Activated effector memory CD4-positive, alpha-beta T cell treated with anti-CD3 and anti-CD28 coated beads, Interleukin-2, amount 50 U/mL, for 16 hours (primary cell): Measurements from ENCODE around the gene FMC1.
"Not testable (repeated sequence)": the region's sequence is repeated elsewhere in the genome, so short reads cannot be mapped to it uniquely, and the experiment has no call there.

Experiments
- DNase-seq: peaks from one replicate; pipeline ENCODE4 v3.0.0-alpha.2; 2020

The FMC1 gene

DNA sequence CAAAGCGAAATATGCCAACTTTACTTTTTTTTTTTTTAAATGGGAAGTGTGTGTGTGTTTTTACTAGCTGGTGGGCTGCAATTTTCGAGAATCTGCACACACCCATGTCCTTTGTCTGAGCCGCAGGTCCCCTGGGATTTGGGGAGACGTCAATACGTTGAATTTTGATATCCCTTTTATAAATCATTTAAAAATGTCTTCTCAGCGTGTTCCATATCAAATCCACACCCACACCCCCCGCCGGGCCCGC is 404 bp upstream of the FMC1 start:
- DNase-seq = no peak

DNA sequence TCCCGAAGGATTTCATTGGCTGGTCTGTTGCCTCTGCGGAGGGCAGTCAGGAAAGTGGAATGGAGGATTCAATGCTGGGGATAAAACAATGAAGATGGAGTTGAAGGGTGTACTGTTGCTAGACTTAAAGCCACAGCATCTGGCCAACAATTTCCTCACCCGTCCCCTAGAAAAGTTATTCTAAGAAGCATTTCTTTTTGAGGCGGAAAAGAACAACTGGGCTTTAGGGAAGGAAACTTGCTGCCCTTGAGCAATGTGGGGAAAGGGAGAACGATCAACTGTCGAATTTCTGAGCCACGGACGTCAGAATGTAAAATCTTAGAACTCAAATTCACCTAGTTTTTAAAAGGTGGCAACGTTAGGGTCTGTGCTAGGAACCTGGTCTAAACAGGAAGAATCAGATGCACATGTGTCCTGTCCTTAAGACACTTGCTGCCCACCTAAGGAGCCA is 664 bp downstream of the FMC1 start:
- no peak for DNase-seq

DNA sequence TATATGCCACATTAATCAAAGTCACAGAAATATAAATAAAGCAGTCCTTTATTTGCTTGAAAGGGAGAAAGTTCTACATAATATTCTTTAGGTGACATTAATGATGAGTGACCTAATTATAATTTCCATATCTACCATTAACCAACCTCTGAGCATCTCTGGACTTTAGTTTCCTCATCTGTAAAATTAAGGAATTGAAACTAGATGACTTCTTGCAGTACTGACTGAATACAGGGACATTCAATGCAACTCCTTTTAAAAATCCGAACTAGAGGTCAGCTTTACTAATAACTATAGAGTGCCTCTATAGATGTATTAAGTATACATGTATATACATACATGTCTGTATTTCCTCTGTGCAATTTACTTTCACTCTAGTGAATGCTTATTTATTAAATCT is 3.9 kb downstream of the FMC1 start:
- DNase-seq = no peak

DNA sequence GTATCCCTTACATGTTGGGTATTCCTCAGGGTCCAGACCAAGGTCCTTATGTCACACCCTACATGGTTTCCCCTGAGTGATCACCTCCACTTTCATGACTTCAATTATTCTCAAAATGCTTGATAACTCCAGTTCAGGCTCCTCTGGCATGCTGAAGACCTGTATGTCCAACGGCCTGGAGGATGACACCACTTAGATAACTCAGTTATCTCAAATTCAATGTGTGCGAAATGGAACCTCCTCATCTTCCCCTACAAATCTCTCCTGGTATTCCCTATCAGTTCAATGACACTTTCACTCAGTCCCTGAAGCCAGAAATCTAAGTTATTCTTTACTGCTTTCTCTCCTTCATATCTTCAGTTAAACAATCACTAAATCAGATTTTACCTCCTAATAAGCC is 9.9 kb downstream of the FMC1 start:
- no peak for DNase-seq

DNA sequence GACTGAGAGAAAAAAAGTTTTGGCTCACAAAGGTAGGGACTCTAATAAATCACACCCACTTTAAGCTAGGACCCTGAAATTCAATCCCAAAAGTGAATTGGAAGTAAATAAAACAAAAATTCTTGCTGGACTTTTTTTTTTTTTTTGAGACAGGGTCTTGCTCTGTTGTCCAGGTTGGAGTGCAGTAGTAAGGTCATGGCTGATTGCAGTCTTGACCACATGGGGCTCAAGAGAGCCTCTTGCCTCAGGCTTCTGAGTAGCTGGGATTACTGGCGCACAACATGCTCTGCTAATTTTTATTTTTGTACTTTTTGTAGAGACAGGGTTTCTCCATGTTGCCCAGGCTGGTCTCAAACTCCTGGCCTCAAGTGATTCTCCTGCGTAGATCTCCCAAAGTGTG is 13.6 kb downstream of the FMC1 start:
- DNase-seq = no peak

DNA sequence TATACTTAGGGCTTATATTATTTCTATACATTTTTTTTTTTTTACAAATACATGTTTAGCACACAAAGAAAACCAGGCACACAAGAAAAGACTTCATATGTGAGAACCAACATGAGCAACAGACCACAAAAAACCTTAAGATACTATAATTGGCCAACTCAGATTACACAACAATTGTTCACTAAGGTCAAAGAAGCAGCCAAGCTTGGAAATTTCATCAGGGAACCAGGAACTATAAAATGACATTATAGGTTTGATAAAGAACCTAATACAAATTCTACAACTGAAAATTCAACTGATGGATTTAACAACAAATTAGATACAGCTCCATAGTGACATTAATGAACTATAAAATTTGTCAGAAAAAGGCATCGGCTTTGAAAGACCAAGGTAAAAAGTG is 14.2 kb downstream of the FMC1 start:
- DNase-seq = no peak

DNA sequence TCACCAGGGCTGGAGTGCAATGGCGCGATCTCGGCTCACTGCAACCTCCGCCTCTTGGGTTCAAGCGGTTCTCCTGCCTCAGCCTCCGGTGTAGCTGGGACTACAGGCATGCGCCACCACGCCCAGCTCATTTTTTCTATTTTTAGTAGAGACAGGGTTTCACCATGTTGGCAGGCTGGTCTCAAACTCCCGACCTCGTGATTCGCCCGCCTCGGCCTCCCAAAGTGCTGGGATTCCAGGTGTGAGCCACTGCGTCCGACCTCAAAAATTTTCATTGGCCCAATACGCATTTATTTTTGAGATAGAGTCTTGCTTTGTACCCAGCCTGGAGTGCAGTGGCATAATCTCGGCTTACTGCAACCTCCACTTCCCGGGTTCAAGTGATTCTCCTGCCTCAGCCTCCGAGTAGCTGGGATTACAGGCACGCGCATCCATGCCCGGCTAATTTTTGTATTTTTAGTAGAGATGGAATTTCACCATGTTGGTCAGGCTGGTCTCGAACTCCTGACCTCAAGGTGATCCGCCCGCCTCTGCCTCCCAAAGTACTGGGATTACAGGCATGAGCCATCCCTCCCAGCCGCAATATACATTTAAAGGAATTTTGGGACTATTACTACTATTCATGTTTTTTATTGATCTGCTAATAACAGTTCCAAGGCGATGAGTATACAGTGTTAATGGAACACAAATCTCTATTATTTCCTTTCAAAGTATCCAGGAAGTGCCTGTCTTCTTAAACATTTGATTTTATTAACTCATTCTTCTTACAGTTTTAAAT is 16.8 kb downstream of the FMC1 start:
- DNase-seq = not testable (repeated sequence)

DNA sequence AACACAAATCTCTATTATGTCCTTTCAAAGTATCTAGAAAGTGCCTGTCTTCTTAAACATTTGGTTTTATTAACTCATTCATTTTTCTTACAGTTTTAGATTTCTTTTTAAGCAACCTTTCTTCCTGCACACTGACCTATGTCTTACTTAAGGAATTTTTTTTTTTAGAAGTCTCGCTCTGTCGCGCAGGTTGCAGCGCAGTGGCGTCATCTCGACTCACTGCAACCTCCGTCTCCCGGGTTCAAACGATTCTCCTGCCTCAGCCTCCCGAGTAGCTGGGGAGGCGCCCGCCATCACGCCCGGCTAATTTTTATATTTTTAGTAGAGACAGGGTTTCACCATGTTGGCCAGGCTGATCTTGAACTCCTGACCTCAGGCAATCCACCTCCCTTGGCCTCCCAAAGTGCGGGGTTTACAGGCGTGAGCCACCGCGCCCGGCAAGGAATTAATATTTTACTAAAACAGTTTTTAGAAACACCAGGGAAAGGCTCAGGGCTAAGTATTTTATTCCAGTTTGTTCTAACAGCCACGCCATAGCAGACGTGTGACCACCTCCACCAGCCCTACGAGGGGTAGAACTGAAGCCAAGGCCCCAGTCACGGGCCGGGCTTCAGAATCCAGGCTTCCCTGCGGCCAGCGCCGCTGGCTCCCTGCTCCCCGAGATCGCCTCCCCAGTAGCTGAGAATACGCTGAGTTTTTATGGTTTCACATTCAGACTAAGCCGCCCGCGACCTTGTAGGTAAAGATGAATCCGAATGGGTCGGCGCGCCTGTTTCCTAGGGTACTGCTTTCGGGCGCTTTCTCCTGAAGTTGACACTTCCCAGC is 17.6 kb downstream of the FMC1 start:
- peak; percentile 74 for DNase-seq

DNA sequence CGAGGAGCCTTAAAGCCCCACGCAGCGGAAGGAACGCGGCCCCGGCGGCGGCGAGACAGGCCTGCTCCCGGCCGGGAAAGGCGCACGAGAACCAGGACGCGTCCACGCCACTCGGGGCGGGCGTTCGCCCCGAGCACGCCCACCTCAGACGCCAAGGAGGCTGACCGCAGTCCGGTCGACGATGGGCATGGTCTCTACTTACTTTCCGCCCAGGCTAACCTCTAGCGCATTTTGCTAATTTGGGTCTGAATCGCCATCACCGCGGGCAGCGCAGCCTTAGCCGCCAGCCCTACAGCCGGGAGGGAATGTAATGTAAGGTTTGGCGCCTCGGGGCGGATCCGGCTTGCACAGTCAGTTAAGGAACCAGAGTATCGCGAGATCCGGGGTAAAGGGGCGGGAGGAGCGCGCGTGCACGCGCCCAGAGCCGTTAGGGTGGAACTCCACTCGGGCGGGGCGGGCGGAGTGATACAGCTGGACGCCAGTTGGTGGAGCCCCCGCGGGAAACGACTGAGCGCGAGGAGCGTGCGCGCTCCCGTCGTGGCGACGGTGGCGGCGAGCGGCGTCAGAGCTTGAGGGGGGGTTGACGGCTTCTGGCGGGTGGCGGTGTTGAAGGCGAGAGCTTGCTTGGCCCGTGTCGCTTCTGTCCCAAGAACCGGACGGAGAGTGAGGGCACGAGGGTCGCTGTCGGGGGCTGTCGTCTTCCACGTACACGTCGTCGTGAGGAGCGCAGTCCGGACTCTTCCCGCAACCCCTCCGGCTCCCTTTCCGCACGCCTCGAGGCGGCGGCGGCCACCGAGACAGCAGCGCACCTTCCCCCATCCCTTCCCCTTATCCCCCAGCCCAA is 18.5 kb downstream of the FMC1 start, which contains the start of gene LUC7L2:
Gene LUC7L2, plus strand, starts transcription at position 529 of the 844 bp plus-strand sequence. CDS start 368 bp downstream, outside the sequence.
- peak; percentile 100 for DNase-seq

DNA sequence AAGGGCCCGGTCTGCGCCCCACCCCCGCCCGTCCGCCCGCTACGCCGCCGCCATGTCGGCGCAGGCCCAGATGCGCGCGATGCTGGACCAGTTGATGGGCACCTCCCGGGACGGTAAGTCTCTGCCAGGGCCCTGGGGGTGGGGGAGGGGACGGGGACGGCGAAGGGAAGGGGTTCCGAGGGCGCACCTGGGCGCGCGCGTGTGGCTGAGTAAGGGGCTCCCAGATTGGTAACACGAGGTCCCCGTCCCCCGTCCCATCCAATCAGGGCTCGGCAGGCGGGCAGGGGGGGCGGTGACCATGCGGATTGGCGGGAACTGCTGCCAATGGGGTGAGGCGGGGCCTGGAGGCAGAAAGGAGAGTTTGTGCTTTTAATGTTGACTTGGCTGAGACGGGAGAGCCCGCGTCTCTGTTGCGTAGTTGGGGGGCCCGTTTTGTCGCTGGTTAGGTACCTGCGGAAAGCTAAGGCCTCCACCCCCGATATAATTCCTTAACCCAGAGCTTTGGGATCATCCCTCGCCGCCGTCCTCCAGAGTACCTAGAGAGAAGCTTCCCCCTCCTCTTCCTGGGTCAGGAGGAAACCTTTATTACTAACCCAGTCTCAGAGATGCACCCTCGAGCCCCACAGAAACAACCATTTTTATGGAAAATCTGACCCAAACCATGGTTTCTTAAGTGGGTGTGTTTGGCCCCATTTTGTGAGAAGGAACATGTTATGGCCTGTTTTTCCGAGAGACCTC is 19.2 kb downstream of the FMC1 start:
- DNase-seq = peak; percentile 100

DNA sequence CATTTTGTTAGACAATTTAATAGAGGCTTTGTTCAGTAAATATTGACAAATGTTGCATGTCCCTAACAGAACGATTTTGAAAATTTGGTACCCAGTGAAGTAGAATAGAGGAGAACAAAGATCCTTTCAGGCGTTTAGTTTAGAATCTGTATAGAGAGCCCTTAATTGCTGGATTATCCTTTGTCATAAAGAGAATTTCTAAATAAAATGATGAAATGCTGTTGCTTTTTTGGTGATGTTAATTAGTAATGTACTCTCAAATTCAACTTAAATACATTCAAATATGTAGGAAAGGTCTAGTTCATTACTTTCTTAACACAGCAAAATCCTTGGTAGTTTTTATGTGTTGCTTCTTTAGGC is 19.8 kb downstream of the FMC1 start:
- no peak for DNase-seq

DNA sequence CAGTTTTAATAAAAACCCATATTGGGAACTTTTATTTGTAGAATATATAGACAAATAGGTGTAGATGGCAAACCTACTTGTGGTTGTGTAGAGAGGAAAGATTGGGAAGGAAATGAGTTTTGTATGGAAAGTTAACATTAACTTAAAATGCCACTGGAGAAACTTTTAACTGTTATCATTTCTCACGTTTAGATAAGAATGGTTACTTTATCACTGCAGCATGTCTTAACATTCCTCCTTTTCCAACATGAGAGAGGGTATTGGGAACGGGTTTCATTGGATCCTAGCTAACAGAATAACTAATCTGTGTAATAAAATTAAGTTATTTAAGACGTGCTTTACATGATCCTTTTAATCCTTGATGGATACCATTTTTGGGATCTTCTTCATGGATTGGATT is 20.4 kb downstream of the FMC1 start:
- DNase-seq = no peak

DNA sequence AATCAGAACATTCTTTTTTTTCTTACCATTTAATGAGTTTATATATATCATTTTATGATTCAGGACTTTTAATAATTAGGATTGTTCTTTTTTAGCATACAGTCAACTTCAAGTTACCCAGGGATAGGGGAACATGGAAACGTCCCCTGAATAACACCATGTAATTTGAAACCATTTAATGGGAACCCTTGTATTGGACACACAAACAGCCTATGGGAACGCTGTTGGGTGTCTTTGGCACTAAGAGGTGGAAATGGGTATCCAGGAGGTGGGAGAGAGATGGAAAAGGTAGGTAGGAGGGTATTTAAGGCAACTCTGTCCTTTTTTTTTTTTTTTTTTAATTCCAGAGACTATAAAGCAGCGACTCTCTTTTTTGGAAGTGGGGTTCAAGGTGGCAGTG is 21.2 kb downstream of the FMC1 start:
- no peak for DNase-seq

DNA sequence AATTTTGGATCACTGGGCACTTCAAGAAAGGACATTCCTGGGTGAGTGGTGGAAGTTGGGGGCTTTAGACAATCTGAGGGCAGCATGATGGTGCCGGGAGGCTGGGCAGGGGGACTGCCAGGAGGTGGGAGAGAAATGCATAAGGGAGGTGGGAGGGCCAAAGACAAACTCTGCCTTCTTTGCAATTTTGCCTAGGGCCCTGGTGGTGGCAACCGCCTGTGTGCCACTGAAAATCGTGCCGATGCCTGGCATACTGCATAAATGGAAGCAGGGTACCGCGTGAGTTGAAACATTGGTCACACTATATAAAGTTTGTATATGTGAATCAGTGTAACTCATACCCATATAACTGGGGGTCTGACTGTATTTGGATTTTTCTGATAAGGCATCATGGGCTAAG is 21.8 kb downstream of the FMC1 start:
- no peak for DNase-seq

DNA sequence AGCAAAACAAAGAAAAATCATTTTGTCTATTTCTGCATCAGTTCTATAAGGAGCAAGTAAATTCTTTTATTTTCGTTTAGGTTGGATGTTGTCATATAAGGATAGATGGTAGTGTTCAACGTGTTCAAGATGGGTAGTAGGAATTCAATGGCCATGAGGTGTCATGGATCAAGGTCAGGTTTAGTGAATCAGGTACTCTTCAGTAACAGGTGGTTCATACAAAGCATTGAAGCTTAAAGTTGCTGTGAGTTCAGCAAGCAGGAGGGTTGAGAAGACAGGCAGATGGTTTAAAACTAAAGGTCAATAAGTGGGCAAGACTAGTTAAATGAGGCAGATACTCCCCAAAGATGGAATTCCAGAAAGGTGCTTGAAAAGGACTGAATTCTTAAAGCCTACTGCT is 24.2 kb downstream of the FMC1 start:
- DNase-seq = no peak

DNA sequence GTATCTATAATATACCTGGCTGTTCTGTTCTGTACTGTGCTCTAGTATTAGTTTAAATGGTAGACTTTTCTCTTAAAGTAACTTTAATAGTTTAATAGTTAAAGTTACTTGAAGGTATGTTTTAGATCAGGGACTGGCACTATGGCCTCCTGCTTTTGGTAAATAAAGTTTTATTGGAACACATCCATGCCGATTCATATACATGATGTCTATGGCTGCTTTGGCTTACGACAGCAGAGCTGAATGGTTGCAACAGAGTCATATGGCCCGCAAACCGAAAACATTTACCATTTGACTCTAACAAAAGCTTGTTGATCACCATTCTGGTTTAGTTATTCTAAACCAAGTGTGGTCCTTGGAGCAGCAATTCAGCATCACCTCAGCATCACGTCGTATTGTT is 25.3 kb downstream of the FMC1 start:
- no peak for DNase-seq

DNA sequence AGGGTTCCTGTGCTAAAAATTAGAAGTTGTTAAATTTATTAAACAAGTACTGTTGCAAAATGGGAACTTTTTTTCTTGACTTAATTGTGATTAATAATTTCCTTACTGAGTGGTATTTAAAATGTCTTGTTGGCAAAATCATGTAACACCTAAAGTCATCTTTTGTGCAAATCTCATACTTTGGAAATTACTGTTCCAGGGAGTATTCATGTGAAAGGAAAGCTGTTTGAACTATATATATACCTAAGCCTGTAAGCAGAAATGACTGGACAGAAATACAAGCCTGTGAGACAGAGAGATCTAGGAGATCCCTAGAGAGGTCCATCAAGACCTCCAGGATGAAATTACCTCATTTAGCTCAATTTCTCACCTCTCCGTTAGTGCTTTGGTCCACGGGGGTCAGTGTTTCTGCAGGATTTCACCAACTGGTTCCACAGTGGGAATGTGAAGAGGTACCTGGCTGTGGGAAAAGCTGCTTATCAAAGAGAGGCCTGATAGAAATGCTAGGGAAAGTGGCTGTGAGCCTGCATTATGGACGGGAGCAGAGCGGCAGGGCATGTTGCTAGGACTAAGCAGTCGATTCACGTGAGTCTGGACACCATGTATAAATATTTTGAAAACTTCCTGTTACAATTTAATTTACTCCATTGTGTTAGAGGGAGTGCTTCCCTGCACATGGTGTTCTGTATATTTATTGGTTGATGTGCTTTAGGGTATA is 26.5 kb downstream of the FMC1 start:
- DNase-seq = no peak

DNA sequence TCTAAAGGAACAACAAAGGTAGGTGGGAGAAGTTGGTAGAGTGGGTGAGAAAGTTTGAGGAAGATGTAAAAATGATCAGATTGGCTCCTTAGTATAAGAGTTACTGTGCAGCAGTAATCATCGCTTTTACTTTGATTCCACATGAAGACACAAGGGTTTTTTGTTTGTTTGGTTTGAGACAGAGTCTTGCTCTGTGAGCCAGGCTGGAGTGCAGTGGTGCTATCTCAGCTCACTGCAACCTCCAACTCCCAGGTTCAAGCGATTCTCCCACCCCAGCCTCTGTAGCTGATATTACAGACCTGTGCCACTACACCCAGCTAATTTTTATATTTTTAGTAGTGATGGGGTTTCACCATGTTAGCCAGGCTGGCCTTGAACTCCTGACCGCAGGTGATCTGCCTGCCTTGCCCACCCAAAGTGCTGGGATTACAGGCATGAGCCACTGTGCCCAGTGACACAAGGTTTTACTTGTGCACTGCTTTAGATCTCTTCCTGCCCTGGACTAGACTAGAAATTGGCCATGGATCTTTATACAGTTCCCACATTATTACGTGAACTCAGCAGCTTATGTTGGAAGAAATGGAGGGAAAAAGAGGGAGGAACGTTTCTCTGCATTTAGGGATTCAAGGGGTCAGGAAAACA is 29.3 kb downstream of the FMC1 start:
- no peak for DNase-seq

DNA sequence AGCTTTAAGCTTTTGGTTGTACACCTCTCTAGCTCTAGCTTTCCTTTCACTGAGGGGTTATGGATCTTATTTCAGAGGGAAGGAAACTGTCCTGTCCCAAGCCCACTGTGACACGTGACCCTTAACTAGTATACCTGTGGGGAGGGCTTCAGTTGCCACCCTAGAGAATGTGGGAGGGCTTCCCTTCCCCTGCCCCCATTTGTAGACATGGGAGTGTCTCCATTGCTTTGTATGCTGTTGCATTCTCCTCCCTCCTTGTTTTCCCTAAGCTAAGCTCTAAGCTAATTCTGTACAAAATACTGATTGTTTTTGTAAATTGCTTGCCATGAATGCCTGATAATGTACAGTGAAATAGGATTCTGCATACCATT is 29.8 kb downstream of the FMC1 start:
- DNase-seq = no peak

DNA sequence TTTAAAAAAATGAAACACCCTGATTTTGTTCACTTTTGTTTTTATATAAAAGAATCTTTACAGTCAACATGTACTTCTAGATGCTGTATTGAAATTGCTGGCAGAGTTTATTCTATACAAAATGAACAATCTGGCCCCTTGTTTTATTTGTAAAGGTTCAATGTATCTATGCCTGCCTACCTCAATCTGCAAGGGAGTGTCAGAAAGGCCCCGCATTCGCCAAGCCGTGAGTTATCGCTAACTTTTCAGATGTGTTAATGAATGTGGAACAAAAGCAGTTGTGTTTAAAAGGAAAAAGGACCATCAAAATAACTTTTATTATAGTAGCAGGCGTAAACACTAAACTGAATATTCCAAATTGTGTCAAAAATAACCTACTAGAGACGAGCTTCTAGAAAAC is 33.1 kb downstream of the FMC1 start:
- DNase-seq = no peak

DNA sequence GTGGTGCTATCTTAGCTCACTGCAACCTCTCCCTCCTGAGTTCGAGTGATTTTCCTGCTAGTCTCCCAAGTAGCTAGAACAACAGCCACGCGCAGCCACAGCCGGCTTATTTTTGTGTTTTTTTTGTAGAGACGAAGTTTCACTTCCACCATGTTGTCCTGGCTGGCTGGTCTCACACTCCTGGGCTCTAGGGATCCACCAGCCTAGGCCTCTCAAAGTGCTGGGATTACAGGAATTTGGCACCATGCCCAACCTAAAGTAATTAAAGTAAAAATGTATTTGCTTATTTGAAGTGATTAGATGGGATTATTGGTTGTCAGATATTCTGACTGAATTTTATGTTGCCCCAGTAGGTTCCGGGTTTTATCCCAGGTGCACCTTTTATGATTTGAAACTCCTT is 41.3 kb downstream of the FMC1 start:
- DNase-seq = no peak

DNA sequence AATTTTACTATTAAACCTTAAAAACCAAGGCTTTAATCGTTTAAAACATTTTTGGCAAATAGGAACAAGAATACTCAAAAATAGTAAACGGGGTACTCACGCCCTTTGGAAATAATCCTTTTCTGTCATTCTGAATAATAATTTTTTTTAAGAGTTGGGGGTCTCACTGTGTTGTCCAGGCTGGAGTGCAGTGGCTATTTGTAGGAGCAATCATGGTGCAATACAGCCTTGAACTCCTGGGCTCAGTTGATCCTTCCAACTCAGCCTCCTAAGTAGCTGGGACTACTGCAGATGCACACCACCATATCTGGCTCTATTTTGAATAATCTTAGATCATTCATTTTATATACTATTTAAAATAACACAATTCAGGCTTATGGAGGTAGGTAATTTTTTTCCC is 43.5 kb downstream of the FMC1 start:
- DNase-seq = no peak
